DND-41 (cell line): Measurements from ENCODE around the gene TMEM203.

Source experiments
- CTCF ChIP-seq: IDR thresholded peaks from 2 replicates; pipeline ENCODE4 v1.5.1; 2012; ENCODE audit warnings: borderline replicate concordance, low read length, moderate library complexity, mild to moderate bottlenecking; ENCODE audit not compliant: poor library complexity, severe bottlenecking; ENCODE audit errors: extremely low read depth
- EZH2 ChIP-seq: IDR thresholded peaks from 3 replicates; pipeline ENCODE4 v1.6.1; 2012; ENCODE audit warnings: borderline replicate concordance, low read depth, mild to moderate bottlenecking, moderate library complexity, low read length, inconsistent platforms; ENCODE audit not compliant: severe bottlenecking

- TF ChIP-seq CTCF (no peak), EZH2 (no peak)
Observed at GRCh38 chr9:137217276-137218211, 12.1 kb upstream of the TMEM203 start.
